ENCODE results near the gene AGBL5. TPM values are rescaled to one million over a fixed set of nuclear protein-coding genes. Genes with fewer than 3 reads are reported as not detected.

AGBL5 gene
- 39.6 and 41.2 TPM in 2 replicates for total RNA-seq

GRCh38 chr2:27050996-27051901 lies at the start of gene AGBL5:
Gene AGBL5, plus strand, starts transcription at chr2:27051668. Its CDS starts 1,291 bp downstream, at chr2:27052959.

GRCh38 chr2:27032495-27033252 lies 18.8 kb upstream of the AGBL5 start, which contains the start of gene TMEM214:
Gene TMEM214, plus strand, starts transcription at chr2:27032965. Its CDS starts 51 bp downstream, at chr2:27033016.

GRCh38 chr2:27071277-27071989 lies 20.0 kb downstream of the AGBL5 start, which contains the start of gene OST4:
Gene OST4, minus strand, starts transcription at chr2:27071654.

GRCh38 chr2:27078267-27079194 lies 27.1 kb downstream of the AGBL5 start, which contains the start of gene EMILIN1:
Gene EMILIN1, plus strand, starts transcription at chr2:27078615. Its CDS starts 451 bp downstream, at chr2:27079066.

GRCh38 chr2:27086724-27087593 lies 35.5 kb downstream of the AGBL5 start, which contains the start of gene KHK:
Gene KHK, plus strand, starts transcription at chr2:27086772. Its CDS starts 488 bp downstream, at chr2:27087260.

GRCh38 chr2:27118525-27119329 lies 67.3 kb downstream of the AGBL5 start, which contains the start of gene CGREF1:
Gene CGREF1, minus strand, starts transcription at chr2:27119128. Its CDS starts 14,762 bp downstream, at chr2:27104366.

Other genes with a start within 250 kb of the AGBL5 start
- gene DPYSL5, start 203.5 kb upstream of the AGBL5 start, total RNA-seq = not detected in 2 replicates
- 1.3 and 2.0 TPM in 2 replicates for gene MAPRE3, start 81.0 kb upstream of the AGBL5 start, total RNA-seq
- gene TMEM214, start 18.7 kb upstream of the AGBL5 start, total RNA-seq = 68.0 and 78.1 TPM in 2 replicates
- gene OST4, start 20.0 kb downstream of the AGBL5 start, total RNA-seq = 217 and 424 TPM in 2 replicates
- 5.2 and 24.7 TPM in 2 replicates for gene EMILIN1, start 26.9 kb downstream of the AGBL5 start, total RNA-seq
- gene KHK, start 35.1 kb downstream of the AGBL5 start, total RNA-seq = under 0.01 TPM in 1 of 2 replicates, not detected in the other
- gene CGREF1, start 67.5 kb downstream of the AGBL5 start, total RNA-seq = under 0.01 and 0.33 TPM in 2 replicates
- not detected in 2 replicates for gene ABHD1, start 72.1 kb downstream of the AGBL5 start, total RNA-seq
- gene PREB, start 83.0 kb downstream of the AGBL5 start, total RNA-seq = 44.4 and 75.3 TPM in 2 replicates
- not detected in 2 replicates for gene PRR30, start 87.7 kb downstream of the AGBL5 start, total RNA-seq
- gene TCF23, start 97.3 kb downstream of the AGBL5 start, total RNA-seq = not detected in 2 replicates
- gene ATRAID, start 160.4 kb downstream of the AGBL5 start, total RNA-seq = 197 and 201 TPM in 2 replicates
- 174 and 243 TPM in 2 replicates for gene SLC5A6, start 160.6 kb downstream of the AGBL5 start, total RNA-seq
- gene CAD, start 165.7 kb downstream of the AGBL5 start, total RNA-seq = 46.3 and 52.6 TPM in 2 replicates
- 0.11 TPM in 1 of 2 replicates, not detected in the other for gene SLC30A3, start 211.4 kb downstream of the AGBL5 start, total RNA-seq
- not detected in 2 replicates for gene DNAJC5G, start 223.8 kb downstream of the AGBL5 start, total RNA-seq
- not detected in 2 replicates for gene TRIM54, start 230.8 kb downstream of the AGBL5 start, total RNA-seq

Data from placental epithelial cell (primary cell).